Central memory CD4-positive, alpha-beta T cell (primary cell): ENCODE data around the gene EML4.

Experiments used
- DNase-seq: peaks from one replicate; pipeline ENCODE4 v3.0.0; 2022

Gene EML4

GRCh38 chr2:42228101-42228500, 58.9 kb downstream of the EML4 start:
- no peak for DNase-seq

GRCh38 chr2:42229949-42230348, 60.8 kb downstream of the EML4 start:
- DNase-seq, result no peak

- no peak for DNase-seq
Observed at GRCh38 chr2:42230891-42231290, 61.7 kb downstream of the EML4 start.

- no peak for DNase-seq
Observed at GRCh38 chr2:42232024-42232423, 62.9 kb downstream of the EML4 start.

- no peak for DNase-seq
Observed at GRCh38 chr2:42233976-42234441, 64.9 kb downstream of the EML4 start.

DNA sequence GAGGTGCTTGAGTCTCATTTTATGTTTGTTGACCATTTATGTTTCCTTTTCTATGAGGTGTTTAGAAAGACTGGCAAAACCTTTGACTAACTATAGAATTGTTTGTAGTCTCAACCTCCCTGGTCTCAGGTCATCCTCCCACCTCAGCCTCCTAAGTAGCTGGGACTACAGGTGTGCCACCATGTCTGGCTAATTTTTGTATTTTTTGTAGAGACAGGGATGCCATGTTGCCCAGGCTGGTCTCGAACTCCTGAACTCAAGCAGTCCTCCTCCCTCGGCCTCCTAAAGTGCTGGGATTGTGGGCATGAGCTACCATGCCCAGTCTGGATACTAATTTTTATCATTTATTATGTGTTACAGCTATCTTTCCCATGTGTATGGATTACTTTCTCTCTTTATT, 67.8 kb downstream of the EML4 start:
- no peak for DNase-seq

GRCh38 chr2:42238644-42239288, 69.6 kb downstream of the EML4 start:
- peak; percentile 40 for DNase-seq

DNA sequence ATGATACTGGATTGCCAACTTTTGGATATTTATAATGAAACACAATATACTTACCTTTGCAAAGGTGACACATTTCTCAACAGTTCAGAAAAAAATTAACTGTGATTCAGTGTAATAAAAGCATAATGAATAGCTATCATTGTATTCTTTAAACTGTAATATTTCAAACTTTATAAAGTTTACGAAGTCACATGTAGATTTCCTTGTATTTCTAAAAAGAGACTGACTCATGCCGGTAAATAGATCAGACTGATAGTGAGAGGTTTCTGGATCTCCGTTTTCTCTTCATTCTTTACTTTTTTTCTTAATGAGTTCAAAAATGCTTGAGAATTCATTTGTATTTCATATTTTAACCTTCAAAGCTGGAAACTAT, 70.1 kb downstream of the EML4 start:
- DNase-seq, result no peak

DNA sequence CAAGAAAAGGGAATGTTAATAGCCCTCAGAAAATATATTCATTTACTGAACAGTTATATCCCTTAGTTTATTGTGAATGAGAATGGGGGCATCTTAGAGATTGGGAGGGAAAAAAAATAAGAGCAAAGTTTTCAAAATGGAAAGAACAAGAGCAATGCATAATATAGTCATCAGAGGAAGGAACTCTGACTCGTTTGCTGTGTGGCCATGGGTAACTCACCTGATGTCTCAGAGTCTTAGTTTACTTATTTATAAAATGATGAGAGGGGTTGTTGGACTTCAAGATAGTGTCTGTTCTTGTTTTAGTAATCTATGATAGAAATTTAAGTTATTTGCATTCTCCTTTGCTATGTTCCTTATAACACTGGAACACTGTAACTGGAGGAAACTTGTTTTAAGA, 70.7 kb downstream of the EML4 start:
- no peak for DNase-seq

- DNase-seq, result no peak
Observed at GRCh38 chr2:42241517-42241916, 72.4 kb downstream of the EML4 start.

- no peak for DNase-seq
Observed at GRCh38 chr2:42243297-42243696, 74.1 kb downstream of the EML4 start.

DNA sequence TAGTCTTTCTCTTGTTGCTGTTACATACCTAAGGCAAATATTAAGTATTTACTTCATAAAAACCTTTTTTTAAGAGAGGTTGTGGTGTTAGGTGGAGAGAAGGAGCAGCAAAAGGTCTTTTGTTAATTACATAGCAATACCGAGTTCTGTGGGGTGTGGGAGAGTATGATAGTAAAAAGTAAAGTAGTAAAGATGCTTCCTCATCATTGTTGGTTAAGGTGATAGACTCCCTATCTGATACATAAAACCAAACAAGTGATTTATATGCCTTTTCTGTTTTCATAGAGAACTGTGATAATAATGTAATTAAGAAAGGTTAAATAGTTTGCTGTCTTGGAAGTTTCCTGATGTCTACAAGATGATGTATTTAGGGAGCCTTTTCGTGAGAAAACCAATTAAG, 75.4 kb downstream of the EML4 start:
- no peak for DNase-seq

DNA sequence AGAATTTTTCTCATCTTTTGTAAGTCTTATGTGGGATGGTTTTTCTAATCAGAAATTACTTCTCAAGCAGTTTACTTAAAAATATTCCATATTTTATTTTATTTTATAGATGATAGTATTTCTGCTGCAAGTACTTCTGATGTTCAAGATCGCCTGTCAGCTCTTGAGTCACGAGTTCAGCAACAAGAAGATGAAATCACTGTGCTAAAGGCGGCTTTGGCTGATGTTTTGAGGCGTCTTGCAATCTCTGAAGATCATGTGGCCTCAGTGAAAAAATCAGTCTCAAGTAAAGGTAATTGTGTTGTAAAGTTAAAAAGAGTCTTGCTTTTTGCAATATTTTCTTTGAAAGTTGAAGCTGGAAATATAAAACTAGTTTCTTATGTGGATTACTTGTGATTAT, 76.2 kb downstream of the EML4 start:
- DNase-seq, result no peak

GRCh38 chr2:42246562-42246961, 77.4 kb downstream of the EML4 start:
- no peak for DNase-seq

DNA sequence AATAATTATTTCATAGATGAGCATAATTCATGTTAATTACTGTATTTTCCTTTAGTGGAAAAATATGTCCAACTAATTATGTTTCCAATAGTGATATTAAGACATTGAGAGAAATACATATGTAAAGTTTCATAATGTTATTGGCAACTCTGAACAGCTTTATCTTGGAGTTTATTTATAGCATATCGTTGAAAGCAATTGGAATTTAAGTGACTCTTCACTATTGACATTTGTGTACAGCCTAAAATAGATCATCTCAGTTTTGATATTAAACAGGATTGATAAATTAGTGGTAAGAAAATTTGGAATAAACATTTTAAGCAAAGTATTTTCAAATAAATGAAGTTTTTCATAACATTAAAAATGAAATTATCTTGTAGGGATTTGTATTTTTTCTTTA, 79.7 kb downstream of the EML4 start:
- no peak for DNase-seq

GRCh38 chr2:42249284-42249683, 80.1 kb downstream of the EML4 start:
- no peak for DNase-seq

DNA sequence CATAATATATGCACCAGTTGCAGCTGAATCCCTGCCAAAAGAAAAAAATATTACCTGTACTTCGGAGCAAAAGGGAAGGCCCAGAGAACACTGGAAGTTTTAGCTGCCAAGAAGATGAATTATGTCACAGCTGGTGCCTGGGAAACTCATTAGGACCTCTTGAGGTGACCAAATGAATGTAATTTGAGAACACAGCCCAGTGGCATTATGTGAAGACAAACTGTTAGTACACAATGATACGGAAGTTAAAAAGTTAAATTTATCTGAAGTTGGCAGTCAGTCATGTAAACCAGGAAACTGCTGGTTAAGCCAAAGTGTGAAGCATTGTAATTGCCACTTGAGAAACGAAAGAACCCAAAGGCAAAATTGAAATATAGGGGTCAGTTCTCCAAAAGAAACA, 80.7 kb downstream of the EML4 start:
- DNase-seq, result no peak

DNA sequence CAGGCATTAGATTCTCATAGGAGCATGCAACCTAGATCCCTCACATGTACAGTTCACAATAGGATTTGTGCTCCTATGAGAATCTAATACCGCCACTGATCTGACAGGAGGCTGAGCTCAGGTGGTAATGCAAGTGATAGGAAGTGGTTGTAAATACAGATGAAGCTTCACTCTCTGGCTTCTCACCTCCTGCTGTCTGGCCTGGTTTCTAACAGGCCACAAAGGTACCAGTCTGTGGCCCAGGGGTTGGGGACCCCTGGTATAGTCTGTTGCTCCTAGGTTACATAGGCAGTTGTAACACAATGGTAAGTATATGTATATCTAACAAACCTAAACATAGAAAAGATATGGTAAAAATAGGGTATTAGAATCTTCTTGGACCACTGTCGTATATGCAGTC, 81.8 kb downstream of the EML4 start:
- DNase-seq, result no peak

DNA sequence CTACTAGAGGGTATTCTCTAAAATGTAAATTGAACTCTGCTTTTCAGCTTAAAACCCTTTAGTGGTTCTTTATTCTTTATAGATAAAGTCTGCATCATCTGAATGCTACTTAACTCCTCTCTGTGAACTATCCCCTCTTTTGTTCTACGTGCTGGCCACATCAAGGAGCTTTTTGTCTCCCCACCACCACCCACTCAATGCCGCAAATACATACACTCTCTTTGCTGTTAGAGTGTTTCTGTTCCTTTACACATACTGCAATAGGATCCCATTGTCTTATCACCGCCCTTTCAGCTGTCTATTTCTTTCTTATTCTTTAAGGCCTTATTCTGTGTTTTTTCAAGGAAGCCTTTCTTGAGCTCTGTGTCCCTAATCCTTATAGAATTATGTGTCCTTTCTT, 83.3 kb downstream of the EML4 start:
- no peak for DNase-seq

DNA sequence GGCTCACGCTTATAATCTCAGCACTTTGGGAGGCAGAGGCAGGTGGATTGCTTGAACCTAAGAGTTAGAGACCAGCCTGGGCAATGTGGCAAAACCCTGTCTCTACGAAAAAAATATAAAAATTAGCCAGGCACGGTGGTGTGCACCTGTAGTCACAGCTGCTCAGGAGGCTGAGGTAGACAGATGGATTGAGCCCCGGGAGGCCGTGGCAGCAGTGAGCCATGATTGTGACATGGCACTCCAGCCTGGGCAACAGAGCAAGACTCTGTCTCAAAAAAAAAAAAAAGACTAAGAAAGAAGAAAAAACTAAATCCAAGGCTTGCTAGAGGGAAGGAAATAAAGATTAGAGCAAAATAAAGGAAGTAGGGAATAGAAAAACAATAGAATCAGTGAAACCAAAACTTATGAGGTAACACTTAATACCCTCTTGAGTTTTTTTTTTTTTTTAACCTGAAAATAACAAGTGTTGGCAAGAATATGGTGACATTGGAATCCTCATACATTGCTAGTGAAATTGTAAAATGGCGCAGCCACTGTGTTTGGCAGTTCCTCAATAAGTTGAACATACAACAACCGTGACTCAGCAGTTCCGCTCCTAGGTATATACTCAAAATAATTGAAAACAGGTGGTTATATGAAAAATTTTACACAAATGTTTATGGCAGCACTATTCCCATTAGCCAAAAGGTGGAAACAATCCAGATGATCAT, 85.2 kb downstream of the EML4 start:
- no peak for DNase-seq

DNA sequence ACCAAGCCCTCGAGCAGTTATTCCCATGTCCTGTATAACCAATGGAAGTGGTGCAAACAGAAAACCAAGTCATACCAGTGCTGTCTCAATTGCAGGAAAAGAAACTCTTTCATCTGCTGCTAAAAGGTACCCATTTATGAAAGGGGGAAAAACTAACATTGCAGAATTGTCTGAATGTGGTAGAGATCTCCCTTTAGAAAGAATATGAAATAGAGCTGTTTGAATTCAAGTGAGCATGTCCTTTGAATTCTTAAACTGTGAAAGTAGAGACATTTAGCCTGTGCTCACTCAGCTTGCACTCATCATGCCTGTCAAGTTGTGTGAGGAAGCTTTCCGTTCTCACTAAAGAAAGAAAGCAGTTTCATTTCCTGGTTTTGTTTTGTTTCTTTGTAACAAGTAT, 87.4 kb downstream of the EML4 start:
- no peak for DNase-seq

GRCh38 chr2:42261518-42262195, 92.5 kb downstream of the EML4 start:
- DNase-seq, result no peak

- no peak for DNase-seq
Observed at GRCh38 chr2:42266236-42266635, 97.1 kb downstream of the EML4 start.

DNA sequence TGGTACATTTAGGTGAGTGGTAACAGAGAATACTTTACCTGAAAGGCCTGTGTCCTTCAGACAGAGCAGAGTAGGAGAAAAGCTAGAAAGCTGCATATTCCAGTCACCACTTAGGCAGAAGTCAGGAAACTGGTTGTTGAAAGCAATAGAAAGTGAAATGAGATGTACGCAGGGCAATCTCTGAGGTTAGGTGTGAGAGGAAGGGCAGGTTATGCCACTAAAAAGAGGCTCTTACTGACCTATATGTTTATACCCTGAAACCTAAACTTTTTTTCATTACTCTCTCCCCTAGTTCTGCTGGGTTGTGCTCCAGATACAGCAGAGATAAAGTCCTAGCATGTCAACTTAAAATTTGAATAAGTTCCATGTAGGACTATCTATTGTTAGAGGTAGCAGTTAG, 98.4 kb downstream of the EML4 start:
- peak; percentile 17 for DNase-seq
